ENCODE results near the gene PMPCB. TPM values are rescaled to one million over a fixed set of nuclear protein-coding genes. Genes with fewer than 3 reads are reported as not detected.
A peak's percentile ranks its signal among the peaks of the same experiment; 100 is the strongest.

PMPCB gene
- total and polyA plus RNA-seq, 2 donors (not counting 1 experiment from before 2014, with no cell fraction given): 62.8 to 94.4 TPM

DNA sequence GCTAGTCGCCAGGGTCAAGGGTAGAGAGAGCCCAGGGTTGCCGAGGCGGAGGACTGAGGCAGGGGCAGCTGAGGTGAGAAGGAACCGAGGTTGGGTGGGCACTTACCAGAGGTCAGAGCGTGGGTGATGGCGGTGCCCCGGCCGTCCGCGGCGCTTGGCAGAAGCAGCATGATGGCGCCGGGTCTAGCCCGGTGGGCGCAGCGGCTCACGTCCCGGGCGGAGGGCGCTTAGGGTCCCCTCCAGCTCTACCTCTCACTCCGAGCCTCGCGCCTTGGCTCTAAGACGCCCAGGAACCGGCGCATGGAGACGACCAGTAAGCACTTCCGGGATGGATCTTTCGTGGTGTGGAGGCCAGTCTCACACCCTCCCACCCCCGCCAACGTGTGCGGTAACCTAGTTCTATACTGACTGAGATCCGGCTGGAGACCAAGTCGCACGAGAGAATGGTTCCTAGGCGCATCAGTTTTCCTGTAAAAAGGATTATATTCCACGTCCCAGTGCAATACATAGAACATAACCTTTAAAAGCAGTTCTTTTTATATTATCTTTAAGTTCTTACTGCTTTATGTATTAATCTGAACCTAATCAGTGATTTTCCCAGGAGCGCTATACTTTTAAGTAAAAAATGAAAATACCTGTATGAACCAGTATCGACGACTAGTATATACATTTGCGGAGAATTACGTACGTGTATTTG is 47.4 kb downstream of the PMPCB start, which contains the start of gene DNAJC2:
Gene DNAJC2, minus strand, starts transcription at position 315 of the 697 bp plus-strand sequence. Its CDS starts 145 bp downstream, at position 170.
- H3K27me3 ChIP-seq (ENCODE audit: control insufficient read depth, insufficient read depth, low read length): no peaks in the 10 kb centered on the region
- no peaks in the 10 kb centered on the region for H3K9me3 ChIP-seq (ENCODE audit: control insufficient read depth, insufficient read depth, low read depth, low read length)
- H3K4me2 ChIP-seq (ENCODE audit: extremely low read depth, insufficient read depth, low read length): peak within 1 kb of the TSS; percentile 78
- peak within 1 kb of the TSS; percentile 69 for H2AFZ ChIP-seq (ENCODE audit: low read length)
- no peaks in the 10 kb centered on the region for H4K20me1 ChIP-seq (ENCODE audit: control insufficient read depth, extremely low read depth, insufficient read depth, low read length)
- TF ChIP-seq EZH2 (IDR thresholded peaks at IDR 0.05; ENCODE audit: low read length, missing control alignments) (no peak), CTCF (conservative IDR thresholded peaks at IDR 0.05 in 1 of 2, IDR thresholded peaks at IDR 0.05 in 1 of 2; ENCODE audit: low read depth in 1 of 2, low read length in 2 of 2) (no peak)
- peaks cover 9% of the 10 kb centered on the region for H3K36me3 ChIP-seq (ENCODE audit: control insufficient read depth, insufficient read depth, low read length)
- H3K4me1 ChIP-seq (ENCODE audit: control insufficient read depth, extremely low read depth, insufficient read depth, low read length): peaks cover 6% of the 10 kb centered on the region
- peak within 1 kb of the TSS; percentile 84 for H3K9ac ChIP-seq (ENCODE audit: insufficient read depth, low read length)
- H3K27ac ChIP-seq (ENCODE audit: insufficient read depth, low read length): peak within 1 kb of the TSS; percentile 91
- H3K79me2 ChIP-seq (ENCODE audit: control insufficient read depth, insufficient read depth, low read length): peaks cover 64% of the 10 kb centered on the region
- peak within 1 kb of the TSS; percentile 63 to 97 (median 88) for H3K4me3 ChIP-seq (replicated peaks in 1 of 4; ENCODE audit: control extremely low read depth in 1 of 4, insufficient read depth in 1 of 4, low read depth in 3 of 4, low read length in 4 of 4)
- DNase-seq (ENCODE audit: low read depth in 2 of 2): peak; percentile 94 to 96

DNA sequence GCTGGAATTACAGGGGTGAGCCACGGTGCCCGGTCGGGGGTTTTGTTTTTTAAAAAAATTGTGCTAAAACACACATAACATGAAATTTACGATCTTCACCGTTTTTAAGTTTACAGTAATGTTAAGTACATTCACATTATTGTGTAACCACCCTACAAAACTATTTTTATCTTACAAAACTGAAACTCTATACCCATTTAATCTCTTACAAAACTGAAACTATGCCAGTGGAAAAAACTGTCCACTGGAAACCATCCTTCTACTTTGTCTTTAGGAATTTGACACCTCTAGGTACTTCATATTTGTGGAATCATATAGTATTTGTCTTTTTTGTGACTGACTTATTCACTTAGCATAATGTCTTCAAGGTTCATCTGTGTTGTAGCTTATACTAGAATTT is 49.2 kb downstream of the PMPCB start:
- peaks cover 6% of the 10 kb centered on the region for H3K4me1 ChIP-seq (ENCODE audit: control insufficient read depth, extremely low read depth, insufficient read depth, low read length)
- peak overlapping the region; percentile 97 for H2AFZ ChIP-seq (ENCODE audit: low read length)
- DNase-seq (ENCODE audit: low read depth in 2 of 2): no peak
- peak overlapping the region; percentile 90 for H3K4me2 ChIP-seq (ENCODE audit: extremely low read depth, insufficient read depth, low read length)
- peaks cover 67% of the 10 kb centered on the region for H3K79me2 ChIP-seq (ENCODE audit: control insufficient read depth, insufficient read depth, low read length)
- no peak overlapping the region for H3K9ac ChIP-seq (ENCODE audit: insufficient read depth, low read length)
- no peaks in the 10 kb centered on the region for H3K27me3 ChIP-seq (ENCODE audit: control insufficient read depth, insufficient read depth, low read length)
- no peaks in the 10 kb centered on the region for H4K20me1 ChIP-seq (ENCODE audit: control insufficient read depth, extremely low read depth, insufficient read depth, low read length)
- H3K4me3 ChIP-seq (replicated peaks in 1 of 4; ENCODE audit: control extremely low read depth in 1 of 4, insufficient read depth in 1 of 4, low read depth in 3 of 4, low read length in 4 of 4): no peak overlapping the region
- H3K9me3 ChIP-seq (ENCODE audit: control insufficient read depth, insufficient read depth, low read depth, low read length): no peaks in the 10 kb centered on the region
- H3K27ac ChIP-seq (ENCODE audit: insufficient read depth, low read length): no peak overlapping the region
- peaks cover 3% of the 10 kb centered on the region for H3K36me3 ChIP-seq (ENCODE audit: control insufficient read depth, insufficient read depth, low read length)
- TF ChIP-seq CTCF (conservative IDR thresholded peaks at IDR 0.05 in 1 of 2, IDR thresholded peaks at IDR 0.05 in 1 of 2; ENCODE audit: low read depth in 1 of 2, low read length in 2 of 2) (no peak), EZH2 (IDR thresholded peaks at IDR 0.05; ENCODE audit: low read length, missing control alignments) (no peak)

DNA sequence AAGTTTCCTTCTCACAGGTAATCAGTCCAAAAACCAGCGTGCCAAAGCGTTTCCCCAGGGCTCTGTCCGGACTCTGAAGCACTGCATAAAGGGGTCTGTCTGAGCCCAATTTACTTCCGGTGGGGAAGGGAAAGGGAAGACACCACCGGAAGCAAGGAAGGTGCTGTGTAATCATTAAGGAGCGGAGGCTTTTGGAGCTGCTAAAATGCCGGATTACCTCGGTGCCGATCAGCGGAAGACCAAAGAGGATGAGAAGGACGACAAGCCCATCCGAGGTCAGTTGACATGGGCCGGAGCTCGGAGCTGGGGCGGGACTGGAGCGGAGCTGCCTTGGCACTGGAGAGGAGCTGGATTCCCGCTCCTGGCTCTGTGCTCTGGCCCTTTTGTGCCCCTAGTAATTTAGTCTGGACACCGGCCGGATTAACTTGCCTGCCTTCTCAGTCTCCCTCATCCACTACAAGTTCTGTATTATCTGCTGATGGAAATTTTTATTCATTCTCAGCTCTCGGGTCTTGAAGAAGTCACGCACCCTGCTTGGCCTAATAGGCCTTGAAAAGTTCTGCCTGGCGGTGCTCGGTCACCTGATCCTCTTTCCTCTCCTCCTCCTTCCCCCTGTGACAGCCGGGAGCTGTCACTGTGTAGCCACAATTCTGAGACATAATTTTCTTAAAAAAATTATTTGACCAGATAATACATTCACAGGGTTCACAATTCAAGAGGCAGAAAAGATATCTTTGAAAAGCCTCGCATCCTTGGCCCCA is 50.5 kb downstream of the PMPCB start, which contains the start of gene PSMC2:
Gene PSMC2, plus strand, starts transcription at position 137 of the 761 bp plus-strand sequence. Its CDS starts 69 bp downstream, at position 206.
- no peak for TF ChIP-seq CTCF (conservative IDR thresholded peaks at IDR 0.05 in 1 of 2, IDR thresholded peaks at IDR 0.05 in 1 of 2; ENCODE audit: low read depth in 1 of 2, low read length in 2 of 2)
- TF ChIP-seq EZH2 (IDR thresholded peaks at IDR 0.05; ENCODE audit: low read length, missing control alignments): no peak
- H3K9ac ChIP-seq (ENCODE audit: insufficient read depth, low read length): peak within 1 kb of the TSS; percentile 92
- H3K79me2 ChIP-seq (ENCODE audit: control insufficient read depth, insufficient read depth, low read length): peaks cover 73% of the 10 kb centered on the region
- peak within 1 kb of the TSS; percentile 74 to 99 (median 98) for H3K4me3 ChIP-seq (replicated peaks in 1 of 4; ENCODE audit: control extremely low read depth in 1 of 4, insufficient read depth in 1 of 4, low read depth in 3 of 4, low read length in 4 of 4)
- no peaks in the 10 kb centered on the region for H3K9me3 ChIP-seq (ENCODE audit: control insufficient read depth, insufficient read depth, low read depth, low read length)
- peak within 1 kb of the TSS; percentile 90 for H3K4me2 ChIP-seq (ENCODE audit: extremely low read depth, insufficient read depth, low read length)
- H3K27me3 ChIP-seq (ENCODE audit: control insufficient read depth, insufficient read depth, low read length): no peaks in the 10 kb centered on the region
- H2AFZ ChIP-seq (ENCODE audit: low read length): peak within 1 kb of the TSS; percentile 97
- peak within 1 kb of the TSS; percentile 96 for H3K27ac ChIP-seq (ENCODE audit: insufficient read depth, low read length)
- H4K20me1 ChIP-seq (ENCODE audit: control insufficient read depth, extremely low read depth, insufficient read depth, low read length): no peaks in the 10 kb centered on the region
- H3K4me1 ChIP-seq (ENCODE audit: control insufficient read depth, extremely low read depth, insufficient read depth, low read length): peaks cover 6% of the 10 kb centered on the region
- peaks cover 2% of the 10 kb centered on the region for H3K36me3 ChIP-seq (ENCODE audit: control insufficient read depth, insufficient read depth, low read length)
- DNase-seq (ENCODE audit: low read depth in 2 of 2): peak; percentile 94 to 96
